MCF 10A (cell line): ENCODE measurements around the gene PUM2. TPM values are rescaled to one million over a fixed set of nuclear protein-coding genes. Genes with fewer than 3 reads are reported as not detected.

Experiments
- BruUV-seq: library from RNA; stranded (reverse); fragments of 400-500 nt; replicated peaks from 2 replicates; lab custom pipeline; 2021; lab: Mats Ljungman, UMichigan
- CTCF ChIA-PET: fragments of 300-600 bp; sonication (Branson Sonifier 250); formaldehyde crosslinking; extraction: SDS; loops from one replicate; lab custom pipeline; 2021; ENCODE audit warnings: antibody characterized with exemption, inconsistent platforms; lab: Yijun Ruan, JAX
- POLR2A ChIA-PET: fragments of 300-600, 350-650 bp; sonication (Branson Sonifier 250); formaldehyde crosslinking; extraction: SDS; loops from one replicate; lab custom pipeline; 2020; ENCODE audit warnings: antibody characterized with exemption, inconsistent platforms; lab: Yijun Ruan, JAX
- DNase-seq: peaks from one replicate; pipeline ENCODE4 v3.0.0-alpha.2; 2018; ENCODE audit not compliant: unreplicated experiment
- H3K27ac Mint-ChIP-seq: one replicate; pipeline ENCODE4 v1.8.0; 2022; ENCODE audit warnings: mild to moderate bottlenecking, low read depth, mixed read lengths; ENCODE audit not compliant: unreplicated experiment
- H3K27me3 Mint-ChIP-seq: one replicate; pipeline ENCODE4 v1.8.0; 2022; ENCODE audit warnings: mixed read lengths; ENCODE audit not compliant: insufficient read depth, unreplicated experiment
- H3K36me3 Mint-ChIP-seq: one replicate; pipeline ENCODE4 v1.8.0; 2022; ENCODE audit warnings: mild to moderate bottlenecking, moderate library complexity, mixed read lengths; ENCODE audit not compliant: insufficient read depth, unreplicated experiment
- H3K4me1 Mint-ChIP-seq: one replicate; pipeline ENCODE4 v1.8.0; 2022; ENCODE audit warnings: mixed read lengths; ENCODE audit not compliant: insufficient read depth, unreplicated experiment
- H3K4me3 Mint-ChIP-seq: one replicate; pipeline ENCODE4 v1.8.0; 2022; ENCODE audit warnings: mild to moderate bottlenecking, moderate library complexity, mixed read lengths; ENCODE audit not compliant: unreplicated experiment
- H3K9me3 Mint-ChIP-seq: one replicate; pipeline ENCODE4 v1.8.0; 2022; ENCODE audit warnings: mixed read lengths; ENCODE audit not compliant: unreplicated experiment
- intact Hi-C: fragments of 100-400 bp; cut with micrococcal nuclease; formaldehyde crosslinking; loops from 2 replicates; pipeline ENCODE4 v1.14.1; 2022
- total RNA-seq: library from RNA; stranded (reverse); gene quantifications from 2 replicates; pipeline ENCODE4 v1.2.3, GENCODE V29; 2022
- TF ChIP-seq, protein P1 (sequence below): fragments of 200-600 bp; IDR thresholded peaks from one replicate; pipeline ENCODE4 v1.8.0; 2022; ENCODE audit warnings: antibody characterized with exemption, mild to moderate bottlenecking; ENCODE audit not compliant: unreplicated experiment

The PUM2 gene
- total RNA-seq, 1 experiment from 2014 or later: 86.7 TPM

GRCh38 chr2:20299113-20299512 is 51.5 kb downstream of the PUM2 start:
- Mint-ChIP-seq H3K36me3 (peaks cover 74% of the 10 kb centered on the region), H3K4me3 (no peak overlapping the region), H3K27ac (no peak overlapping the region), H3K4me1 (peaks cover 9% of the 10 kb centered on the region), H3K27me3 (no peaks in the 10 kb centered on the region), H3K9me3 (no peaks in the 10 kb centered on the region)
- intact Hi-C loops: no loop called here
- POLR2A ChIA-PET: interaction anchor here (1.1 kb wide), 1 partner anchor 51 kb away, joined by 3 read pairs; no protein-coding TSS in a partner anchor
- TF ChIP-seq, protein P1, sequence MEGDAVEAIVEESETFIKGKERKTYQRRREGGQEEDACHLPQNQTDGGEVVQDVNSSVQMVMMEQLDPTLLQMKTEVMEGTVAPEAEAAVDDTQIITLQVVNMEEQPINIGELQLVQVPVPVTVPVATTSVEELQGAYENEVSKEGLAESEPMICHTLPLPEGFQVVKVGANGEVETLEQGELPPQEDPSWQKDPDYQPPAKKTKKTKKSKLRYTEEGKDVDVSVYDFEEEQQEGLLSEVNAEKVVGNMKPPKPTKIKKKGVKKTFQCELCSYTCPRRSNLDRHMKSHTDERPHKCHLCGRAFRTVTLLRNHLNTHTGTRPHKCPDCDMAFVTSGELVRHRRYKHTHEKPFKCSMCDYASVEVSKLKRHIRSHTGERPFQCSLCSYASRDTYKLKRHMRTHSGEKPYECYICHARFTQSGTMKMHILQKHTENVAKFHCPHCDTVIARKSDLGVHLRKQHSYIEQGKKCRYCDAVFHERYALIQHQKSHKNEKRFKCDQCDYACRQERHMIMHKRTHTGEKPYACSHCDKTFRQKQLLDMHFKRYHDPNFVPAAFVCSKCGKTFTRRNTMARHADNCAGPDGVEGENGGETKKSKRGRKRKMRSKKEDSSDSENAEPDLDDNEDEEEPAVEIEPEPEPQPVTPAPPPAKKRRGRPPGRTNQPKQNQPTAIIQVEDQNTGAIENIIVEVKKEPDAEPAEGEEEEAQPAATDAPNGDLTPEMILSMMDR: no peak
- no TSS peak for BruUV-seq
- CTCF ChIA-PET: interaction anchor here (0.7 to 2.7 kb wide), 3 partner anchors 8 to 119 kb away, joined by 3 to 18 read pairs (median 4); no protein-coding TSS in a partner anchor
- DNase-seq: no peak

- intact Hi-C loops: no loop called here
- TF ChIP-seq, protein P1: no peak
- H3K9me3 Mint-ChIP-seq: no peaks in the 10 kb centered on the region
- ChIA-PET POLR2A (interaction anchor here (0.7 to 1.6 kb wide), 4 partner anchors 10 to 29 kb away, joined by 3 read pairs; no protein-coding TSS in a partner anchor), CTCF (interaction anchor here (0.6 to 2.9 kb wide), 5 partner anchors 32 to 419 kb away, joined by 3 to 14 read pairs (median 3); no protein-coding TSS in a partner anchor)
- H3K36me3 Mint-ChIP-seq: peaks cover 60% of the 10 kb centered on the region
- peaks cover 6% of the 10 kb centered on the region for H3K4me1 Mint-ChIP-seq
- no peak overlapping the region for H3K4me3 Mint-ChIP-seq
- BruUV-seq: no TSS peak
- no peaks in the 10 kb centered on the region for H3K27me3 Mint-ChIP-seq
- H3K27ac Mint-ChIP-seq: no peak overlapping the region
- DNase-seq: no peak
Measured at GRCh38 chr2:20294231-20294630, 56.4 kb downstream of the PUM2 start.

DNA sequence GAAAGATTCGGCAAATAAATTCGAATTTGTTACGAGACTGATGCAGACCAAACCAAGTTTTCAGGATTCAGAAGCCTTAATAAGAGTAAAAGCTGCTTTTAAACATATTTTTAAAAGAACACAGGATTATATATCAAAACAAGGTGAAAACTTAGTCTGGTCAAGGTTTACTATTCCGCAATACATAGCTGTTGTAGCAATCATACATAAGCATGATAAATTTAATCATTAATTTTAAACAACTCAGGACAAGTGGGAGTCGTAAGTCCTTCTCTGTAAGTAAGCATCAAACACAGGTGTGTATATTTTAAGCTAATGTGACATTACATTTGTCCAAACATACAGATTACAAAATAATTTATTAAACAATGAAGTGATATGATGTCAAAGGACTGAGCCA is 57.7 kb downstream of the PUM2 start:
- CTCF ChIA-PET: interaction anchor here (0.6 to 3.3 kb wide), 10 partner anchors 11 to 187 kb away, joined by 3 to 83 read pairs (median 4); no protein-coding TSS in a partner anchor
- TF ChIP-seq, protein P1: no peak
- Mint-ChIP-seq H3K27me3 (no peaks in the 10 kb centered on the region), H3K4me1 (peaks cover 6% of the 10 kb centered on the region), H3K36me3 (peaks cover 48% of the 10 kb centered on the region), H3K27ac (no peak overlapping the region), H3K4me3 (no peak overlapping the region), H3K9me3 (no peaks in the 10 kb centered on the region)
- BruUV-seq: no TSS peak
- intact Hi-C loops: no loop called here
- POLR2A ChIA-PET: no interaction called here
- DNase-seq: no peak

DNA sequence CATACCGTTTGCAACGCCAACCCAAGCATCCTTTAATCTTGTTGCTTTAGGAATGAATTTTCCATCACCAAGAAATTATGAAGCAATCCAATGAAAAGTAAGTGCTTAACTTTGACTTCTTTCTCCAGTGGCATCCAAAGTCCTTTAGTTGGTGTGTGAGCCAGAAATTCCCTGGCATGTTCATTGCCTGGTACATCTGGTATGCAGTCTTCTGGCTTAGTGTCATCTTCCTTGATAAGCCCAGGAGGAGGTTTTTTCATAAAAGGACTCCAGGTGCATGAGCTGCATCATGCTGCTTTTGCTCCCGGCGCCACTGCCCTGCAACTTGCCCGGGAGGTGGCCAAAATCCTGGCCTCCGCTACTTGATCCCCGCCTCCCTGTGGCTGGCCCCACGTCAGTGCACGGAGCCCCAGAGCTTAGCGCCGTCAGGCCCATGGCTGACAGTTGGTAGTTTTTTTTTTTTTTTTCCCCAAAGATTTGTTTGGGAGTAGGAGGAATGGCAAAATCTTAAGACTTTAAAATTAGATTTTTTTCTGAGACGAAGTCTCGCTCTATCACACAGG is 58.7 kb downstream of the PUM2 start:
- TF ChIP-seq, protein P1: no peak
- intact Hi-C loops: loop anchor here (1.0 to 2.0 kb wide), 6 partner anchors 55 to 336 kb away; partner anchors contain the start of gene SDC1
- H3K4me1 Mint-ChIP-seq: peaks cover 6% of the 10 kb centered on the region
- H3K27ac Mint-ChIP-seq: peak overlapping the region; percentile 9
- BruUV-seq: no TSS peak
- no peaks in the 10 kb centered on the region for H3K27me3 Mint-ChIP-seq
- ChIA-PET POLR2A (interaction anchor here (0.6 to 1.7 kb wide), 7 partner anchors 11 to 188 kb away, joined by 3 to 11 read pairs (median 3); no protein-coding TSS in a partner anchor), CTCF (interaction anchor here (0.6 to 4.9 kb wide), 36 partner anchors 12 to 894 kb away, joined by 3 to 83 read pairs (median 4); partner anchors contain the start of gene SDC1)
- peaks cover 37% of the 10 kb centered on the region for H3K36me3 Mint-ChIP-seq
- H3K9me3 Mint-ChIP-seq: no peaks in the 10 kb centered on the region
- no peak overlapping the region for H3K4me3 Mint-ChIP-seq
- DNase-seq: no peak
